ENCODE data around the gene HMCN1.

HMCN1 gene

DNA sequence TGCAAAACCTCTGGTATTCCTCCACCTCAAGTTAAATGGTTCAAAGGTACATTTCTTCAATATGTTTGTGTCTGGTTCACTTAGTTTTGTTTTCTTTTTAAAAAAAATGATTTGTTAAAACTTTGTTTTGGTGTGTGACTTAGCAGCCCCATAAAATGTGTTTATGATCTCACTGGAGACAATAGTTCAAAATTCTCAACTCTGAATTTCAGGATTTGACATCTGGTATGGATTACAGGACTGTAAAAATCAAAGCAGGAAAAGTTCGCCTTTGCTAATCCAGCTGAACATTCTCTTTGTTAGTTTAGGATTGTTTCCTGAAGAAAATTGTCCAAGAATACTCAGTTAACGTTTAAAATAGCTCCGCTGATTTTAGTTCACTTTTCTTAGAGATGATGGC is 231.7 kb downstream of the HMCN1 start:
- no peak for DNase-seq (ENCODE audit: low read depth in 2 of 2)

DNA sequence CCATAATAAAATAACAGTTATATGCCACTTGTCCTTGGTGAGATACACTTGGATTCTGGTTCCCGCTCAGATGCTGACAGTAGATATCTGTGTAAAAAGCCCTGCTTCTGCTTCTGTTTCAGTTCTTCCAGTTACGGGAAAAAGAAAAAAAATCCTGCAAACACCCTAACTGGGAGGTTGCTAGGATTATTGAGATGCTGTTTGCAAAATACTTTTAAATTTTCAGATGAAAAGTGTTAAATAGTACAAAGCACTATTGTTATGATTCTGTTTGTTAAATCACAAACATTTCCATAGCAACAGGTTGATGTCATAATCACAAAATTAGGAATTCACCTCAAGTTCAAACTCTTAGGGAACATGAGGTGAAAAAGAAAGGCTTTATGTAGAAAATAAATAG is 232.3 kb downstream of the HMCN1 start:
- DNase-seq (ENCODE audit: low read depth in 2 of 2): no peak

GRCh38 chr1:185969028-185969427 is 234.8 kb downstream of the HMCN1 start:
- DNase-seq (ENCODE audit: low read depth in 2 of 2): no peak

GRCh38 chr1:185969524-185969991 is 235.4 kb downstream of the HMCN1 start:
- no peak for DNase-seq (ENCODE audit: low read depth in 2 of 2)

DNA sequence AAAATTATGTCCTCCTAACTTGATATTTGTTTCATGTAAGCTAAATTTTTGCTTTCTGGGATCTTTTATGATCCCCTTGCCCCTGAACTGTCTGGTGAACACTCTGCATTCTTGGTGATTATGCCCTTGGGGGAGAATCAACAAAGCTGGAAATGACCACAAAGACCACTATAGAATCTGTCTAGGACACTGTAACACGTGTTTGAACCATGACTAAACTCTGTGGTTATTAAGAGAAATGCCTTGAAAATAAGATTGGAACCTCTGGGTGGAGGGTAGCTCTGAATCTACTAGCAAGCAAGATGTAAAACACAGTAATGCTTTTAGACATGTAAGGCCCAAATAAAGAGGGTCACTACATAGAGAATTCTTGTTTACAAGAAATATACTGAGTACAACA is 237.5 kb downstream of the HMCN1 start:
- no peak for DNase-seq (ENCODE audit: low read depth in 2 of 2)

- no peak for DNase-seq (ENCODE audit: low read depth in 2 of 2)
Observed at GRCh38 chr1:185972096-185972850, 238.1 kb downstream of the HMCN1 start.

- DNase-seq (ENCODE audit: low read depth in 2 of 2): no peak
Observed at GRCh38 chr1:185973645-185974044, 239.5 kb downstream of the HMCN1 start.

- DNase-seq (ENCODE audit: low read depth in 2 of 2): no peak
Observed at GRCh38 chr1:185974367-185975170, 240.4 kb downstream of the HMCN1 start.

GRCh38 chr1:185980891-185981290 is 246.7 kb downstream of the HMCN1 start:
- DNase-seq (ENCODE audit: low read depth in 2 of 2): no peak

- DNase-seq (ENCODE audit: low read depth in 2 of 2): no peak
Observed at GRCh38 chr1:185984113-185984836, 250.1 kb downstream of the HMCN1 start.

GRCh38 chr1:185987611-185988321 is 253.6 kb downstream of the HMCN1 start:
- DNase-seq (ENCODE audit: low read depth in 2 of 2): no peak

- DNase-seq (ENCODE audit: low read depth in 2 of 2): no peak
Observed at GRCh38 chr1:185990565-185990964, 256.4 kb downstream of the HMCN1 start.

GRCh38 chr1:185991266-185991665 is 257.1 kb downstream of the HMCN1 start:
- no peak for DNase-seq (ENCODE audit: low read depth in 2 of 2)

DNA sequence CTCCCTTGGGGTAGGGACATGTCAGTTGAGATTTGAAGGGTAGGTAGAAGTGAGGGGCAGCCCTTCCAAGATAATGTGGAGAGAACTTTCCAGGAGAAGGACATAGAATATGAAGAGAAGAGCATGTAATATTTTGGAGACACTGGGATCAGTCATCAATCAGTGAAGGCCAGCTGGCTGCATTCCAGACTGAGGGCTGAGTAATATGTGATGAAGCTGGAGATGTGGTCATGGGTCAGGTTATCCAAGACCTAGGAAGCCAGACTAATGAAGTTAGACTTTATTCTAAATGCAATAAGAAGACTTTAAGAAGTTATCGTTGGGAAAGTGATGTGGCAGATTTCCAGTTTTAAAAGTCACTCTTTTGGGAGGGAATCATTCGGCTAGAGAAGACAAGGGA is 262.0 kb downstream of the HMCN1 start:
- no peak for DNase-seq (ENCODE audit: low read depth in 2 of 2)

DNA sequence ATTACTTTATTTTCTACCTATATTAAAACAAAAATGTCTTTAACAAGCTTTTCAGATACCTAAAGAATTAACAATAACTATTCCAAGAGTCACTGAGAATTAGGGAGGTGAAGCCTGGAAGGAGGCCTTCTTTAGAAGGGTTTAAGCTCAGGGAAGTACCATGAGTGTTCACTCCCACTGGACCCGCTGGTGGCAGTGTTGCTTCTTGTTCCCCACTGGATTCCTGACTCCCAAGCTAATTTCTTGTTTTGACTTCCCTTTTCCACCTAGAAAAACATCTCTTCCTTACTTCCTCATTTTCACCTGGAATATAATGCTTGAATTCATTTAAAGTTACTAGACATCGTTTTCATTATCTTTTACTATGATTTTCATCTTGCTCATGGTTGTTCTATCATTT is 264.2 kb downstream of the HMCN1 start:
- DNase-seq (ENCODE audit: low read depth in 2 of 2): no peak

GRCh38 chr1:186002406-186002805 is 268.2 kb downstream of the HMCN1 start:
- DNase-seq (ENCODE audit: low read depth in 2 of 2): no peak

GRCh38 chr1:186009039-186009737 is 275.0 kb downstream of the HMCN1 start:
- DNase-seq (ENCODE audit: low read depth in 2 of 2): no peak

DNA sequence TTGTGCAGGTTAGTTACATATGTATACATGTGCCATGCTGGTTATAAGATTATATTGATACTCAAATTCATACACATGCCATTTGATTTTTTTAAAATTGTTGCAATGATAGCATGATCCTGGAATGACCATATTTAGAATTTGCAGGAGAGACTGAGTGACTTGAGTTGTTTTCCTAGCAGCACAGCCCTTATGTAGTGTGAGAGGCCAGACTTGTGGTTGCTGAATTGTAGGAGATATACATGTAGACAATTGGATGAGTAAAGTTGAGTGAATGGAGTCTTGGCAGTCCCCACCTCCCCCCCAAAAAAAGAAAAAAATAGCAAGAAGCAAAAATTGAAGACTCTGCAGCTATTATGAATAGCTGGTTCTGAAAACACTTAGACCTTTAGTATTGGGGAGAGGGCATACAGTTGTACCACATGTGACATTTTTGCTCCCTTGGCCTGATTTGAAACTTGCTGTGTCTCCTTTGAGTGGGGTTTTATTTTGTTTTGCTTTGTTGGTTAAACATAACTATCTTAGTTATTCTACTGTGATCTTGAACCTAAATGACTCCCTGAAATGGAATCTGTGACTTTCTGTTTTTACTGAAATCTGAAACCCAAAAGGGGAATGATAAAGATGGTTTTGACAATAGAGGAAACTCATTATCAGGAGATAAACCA is 280.3 kb downstream of the HMCN1 start:
- DNase-seq (ENCODE audit: low read depth in 2 of 2): no peak

GRCh38 chr1:186016856-186017255 is 282.7 kb downstream of the HMCN1 start:
- DNase-seq (ENCODE audit: low read depth in 2 of 2): no peak

GRCh38 chr1:186022184-186022583 is 288.0 kb downstream of the HMCN1 start:
- DNase-seq (ENCODE audit: low read depth in 2 of 2): no peak

- DNase-seq (ENCODE audit: low read depth in 2 of 2): no peak
Observed at GRCh38 chr1:186026946-186027345, 292.8 kb downstream of the HMCN1 start.

Measured in stimulated activated CD8-positive, alpha-beta memory T cell treated with anti-CD3 and anti-CD28 coated beads, Interleukin-2, amount 100 ng/mL, for 48 hours (primary cell).